ENCODE data around the gene DIPK1B. TPM values are rescaled to one million over a fixed set of nuclear protein-coding genes. Genes with fewer than 3 reads are reported as not detected.

DIPK1B gene
- total RNA-seq, 1 experiment from 2014 or later: 26.3 TPM

- no peaks in the 10 kb centered on the region for H3K9me3 ChIP-seq (ENCODE audit: low read length)
- no peak overlapping the region for H3K9ac ChIP-seq (ENCODE audit: low read length)
- peaks cover 10% of the 10 kb centered on the region for H3F3A ChIP-seq (ENCODE audit: low read length, unreplicated experiment)
- H3K27ac ChIP-seq (ENCODE audit: low read length): no peak overlapping the region
- no peaks in the 10 kb centered on the region for H3K9me2 ChIP-seq (replicated peaks; ENCODE audit: low read length)
- ChIA-PET POLR2A (ENCODE audit: unreplicated experiment) (no interaction called here), CTCF (no interaction called here)
- H4K20me1 ChIP-seq (ENCODE audit: low read length): peaks cover 30% of the 10 kb centered on the region
- no TSS peak for BruUV-seq (replicated peaks)
- no peaks in the 10 kb centered on the region for H3K27me3 ChIP-seq (ENCODE audit: low read length)
- H2AFZ ChIP-seq (ENCODE audit: low read length): no peak overlapping the region
- no peak for TF ChIP-seq EZH2phosphoT487 (IDR thresholded peaks at IDR 0.05; ENCODE audit: borderline replicate concordance, low read length)
- no peak for TF ChIP-seq EZH2 (IDR thresholded peaks at IDR 0.05; ENCODE audit: low read length, unreplicated experiment)
- no peak for TF ChIP-seq CTCF (conservative IDR thresholded peaks at IDR 0.05; ENCODE audit: low read depth, low read length)
- no peak for DNase-seq
- H3K79me2 ChIP-seq (ENCODE audit: low read length): peaks cover 18% of the 10 kb centered on the region
- H3K4me2 ChIP-seq (ENCODE audit: low read length): no peak overlapping the region
- H3K36me3 ChIP-seq (ENCODE audit: low read depth, low read length): peaks cover 18% of the 10 kb centered on the region; the same call in 1 of the 2 replicates
- ATAC-seq: no peak
- peaks cover 2% of the 10 kb centered on the region for H3K4me1 ChIP-seq (ENCODE audit: insufficient read depth, low read length)
- intact Hi-C loops (cut with micrococcal nuclease): no loop called here
- H3K4me3 ChIP-seq (ENCODE audit: low read length): no peak overlapping the region
Measured at GRCh38 chr9:136720251-136720897, 8.0 kb downstream of the DIPK1B start.

- H3K36me3 ChIP-seq (ENCODE audit: low read depth, low read length): peaks cover 23% of the 10 kb centered on the region; the same call in 1 of the 2 replicates
- intact Hi-C loops (cut with micrococcal nuclease): no loop called here
- no peak overlapping the region for H2AFZ ChIP-seq (ENCODE audit: low read length)
- no peak overlapping the region for H3K4me2 ChIP-seq (ENCODE audit: low read length)
- H3K9me2 ChIP-seq (replicated peaks; ENCODE audit: low read length): no peaks in the 10 kb centered on the region
- no peak for TF ChIP-seq EZH2phosphoT487 (IDR thresholded peaks at IDR 0.05; ENCODE audit: borderline replicate concordance, low read length)
- no peak for TF ChIP-seq EZH2 (IDR thresholded peaks at IDR 0.05; ENCODE audit: low read length, unreplicated experiment)
- no peak for TF ChIP-seq CTCF (conservative IDR thresholded peaks at IDR 0.05; ENCODE audit: low read depth, low read length)
- peaks cover 35% of the 10 kb centered on the region for H4K20me1 ChIP-seq (ENCODE audit: low read length)
- ChIA-PET CTCF (no interaction called here), POLR2A (ENCODE audit: unreplicated experiment) (no interaction called here)
- no peak for ATAC-seq
- peaks cover 23% of the 10 kb centered on the region for H3K79me2 ChIP-seq (ENCODE audit: low read length)
- no peak overlapping the region for H3K9ac ChIP-seq (ENCODE audit: low read length)
- peaks cover 11% of the 10 kb centered on the region for H3F3A ChIP-seq (ENCODE audit: low read length, unreplicated experiment)
- DNase-seq: no peak
- H3K27me3 ChIP-seq (ENCODE audit: low read length): no peaks in the 10 kb centered on the region
- no peak overlapping the region for H3K4me3 ChIP-seq (ENCODE audit: low read length)
- H3K4me1 ChIP-seq (ENCODE audit: insufficient read depth, low read length): peaks cover 7% of the 10 kb centered on the region
- no peak overlapping the region for H3K27ac ChIP-seq (ENCODE audit: low read length)
- no peaks in the 10 kb centered on the region for H3K9me3 ChIP-seq (ENCODE audit: low read length)
- no TSS peak for BruUV-seq (replicated peaks)
Measured at GRCh38 chr9:136720898-136721338, 8.5 kb downstream of the DIPK1B start.

- peak; percentile 12 for DNase-seq
- peaks cover 13% of the 10 kb centered on the region for H3K4me1 ChIP-seq (ENCODE audit: insufficient read depth, low read length)
- BruUV-seq (replicated peaks): no TSS peak
- H3K27ac ChIP-seq (ENCODE audit: low read length): no peak overlapping the region
- peaks cover 29% of the 10 kb centered on the region for H3K79me2 ChIP-seq (ENCODE audit: low read length)
- H3F3A ChIP-seq (ENCODE audit: low read length, unreplicated experiment): peaks cover 17% of the 10 kb centered on the region
- intact Hi-C loops (cut with micrococcal nuclease): no loop called here
- POLR2A ChIA-PET (ENCODE audit: unreplicated experiment): no interaction called here
- no peak overlapping the region for H3K4me2 ChIP-seq (ENCODE audit: low read length)
- H3K4me3 ChIP-seq (ENCODE audit: low read length): no peak overlapping the region
- no peaks in the 10 kb centered on the region for H3K9me3 ChIP-seq (ENCODE audit: low read length)
- no peak overlapping the region for H3K9ac ChIP-seq (ENCODE audit: low read length)
- H3K36me3 ChIP-seq (ENCODE audit: low read depth, low read length): peaks cover 29% of the 10 kb centered on the region
- no peak for TF ChIP-seq EZH2 (IDR thresholded peaks at IDR 0.05; ENCODE audit: low read length, unreplicated experiment)
- TF ChIP-seq EZH2phosphoT487 (IDR thresholded peaks at IDR 0.05; ENCODE audit: borderline replicate concordance, low read length): no peak
- TF ChIP-seq CTCF (conservative IDR thresholded peaks at IDR 0.05; ENCODE audit: low read depth, low read length): no peak
- CTCF ChIA-PET: no interaction called here
- peaks cover 41% of the 10 kb centered on the region for H4K20me1 ChIP-seq (ENCODE audit: low read length)
- H2AFZ ChIP-seq (ENCODE audit: low read length): no peak overlapping the region
- H3K27me3 ChIP-seq (ENCODE audit: low read length): no peaks in the 10 kb centered on the region
- no peaks in the 10 kb centered on the region for H3K9me2 ChIP-seq (replicated peaks; ENCODE audit: low read length)
- ATAC-seq: peak; percentile 29
Measured at GRCh38 chr9:136721339-136722092, 9.1 kb downstream of the DIPK1B start.
